DMS114 treated with DMSO at 0.1 percent for 48 hours (cell line): Measurements from ENCODE around the gene ZNF784.

Experiments used
- DNase-seq: peaks from one replicate; lab custom pipeline; 2025; ENCODE audit not compliant: unreplicated experiment; lab: John Stamatoyannopoulos, UW

ZNF784 gene

DNA sequence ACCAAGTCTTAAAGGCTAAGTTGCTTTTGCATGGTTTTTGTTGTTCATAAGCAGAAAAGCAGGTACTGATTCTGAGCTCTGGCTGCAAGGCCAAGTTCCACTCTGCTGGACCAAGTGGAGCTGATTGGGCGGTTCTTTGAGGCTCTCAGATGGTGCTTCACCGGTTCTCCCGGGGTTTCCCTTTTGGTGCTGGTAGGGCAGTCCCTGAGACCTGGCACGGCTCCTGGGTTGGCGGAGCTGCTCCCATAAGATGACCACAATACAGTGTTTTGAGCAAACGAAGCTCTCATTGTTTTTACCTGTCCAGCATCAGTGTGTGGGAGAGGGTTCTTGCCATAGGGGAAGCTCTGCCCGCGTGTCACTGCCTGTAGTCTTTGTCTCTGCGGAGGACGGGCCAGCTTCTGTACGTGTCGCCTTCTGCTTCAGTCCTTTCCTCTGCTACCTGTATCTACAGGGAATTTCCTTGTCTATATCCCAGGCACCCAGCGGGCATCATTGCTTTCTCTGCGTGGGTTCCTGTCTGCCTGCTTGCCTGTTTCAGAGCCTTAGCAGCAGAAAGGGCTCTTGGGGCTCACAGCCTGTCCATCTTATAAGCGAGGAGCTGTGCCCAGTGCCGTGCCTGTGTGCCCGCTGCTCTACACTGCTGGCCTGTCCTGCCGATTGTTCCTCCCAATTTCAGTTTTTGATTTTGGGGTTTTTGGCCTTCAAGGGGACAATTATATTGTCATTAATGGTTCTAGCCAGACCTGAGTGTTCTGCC, 32.8 kb upstream of the ZNF784 start:
- DNase-seq: no peak

DNA sequence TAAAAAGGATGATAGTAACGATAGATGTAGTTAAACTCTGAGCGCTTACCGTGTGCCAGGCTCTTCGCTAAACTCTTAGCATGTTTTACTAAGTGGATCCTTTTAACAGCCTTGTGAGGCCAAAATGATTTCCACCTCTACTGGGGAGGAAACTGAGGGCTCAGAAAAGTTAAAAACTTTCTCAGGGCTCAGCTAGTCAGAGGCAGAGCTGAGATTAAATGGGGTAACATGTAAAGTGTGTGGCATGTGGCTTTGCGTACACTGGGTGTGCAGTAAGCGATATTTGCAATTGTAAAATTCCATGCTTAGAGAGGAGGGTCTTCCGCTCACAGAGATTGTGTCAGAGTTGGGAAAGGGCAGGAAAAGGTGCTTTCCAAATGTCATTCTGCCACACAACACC, 32.2 kb upstream of the ZNF784 start:
- no peak for DNase-seq

DNA sequence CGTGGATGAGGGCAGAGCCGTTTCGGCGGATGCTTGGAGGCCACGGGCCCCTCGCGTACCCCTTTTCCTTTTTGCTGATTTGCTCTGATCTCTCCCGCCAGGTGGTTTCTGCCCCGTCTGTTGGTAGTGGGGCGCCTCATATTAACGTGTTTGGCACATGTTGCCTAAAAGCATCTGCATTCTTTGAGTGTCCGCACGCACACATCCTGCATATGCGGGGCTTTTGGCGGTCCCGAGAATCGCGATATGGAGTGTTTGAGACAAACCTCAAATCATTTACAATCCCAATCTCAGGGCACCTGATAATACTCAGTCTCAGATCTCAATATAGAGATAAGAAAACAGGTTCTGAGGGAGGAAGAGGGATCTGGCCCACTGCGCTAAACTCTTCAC, 31.3 kb upstream of the ZNF784 start:
- DNase-seq: no peak

DNA sequence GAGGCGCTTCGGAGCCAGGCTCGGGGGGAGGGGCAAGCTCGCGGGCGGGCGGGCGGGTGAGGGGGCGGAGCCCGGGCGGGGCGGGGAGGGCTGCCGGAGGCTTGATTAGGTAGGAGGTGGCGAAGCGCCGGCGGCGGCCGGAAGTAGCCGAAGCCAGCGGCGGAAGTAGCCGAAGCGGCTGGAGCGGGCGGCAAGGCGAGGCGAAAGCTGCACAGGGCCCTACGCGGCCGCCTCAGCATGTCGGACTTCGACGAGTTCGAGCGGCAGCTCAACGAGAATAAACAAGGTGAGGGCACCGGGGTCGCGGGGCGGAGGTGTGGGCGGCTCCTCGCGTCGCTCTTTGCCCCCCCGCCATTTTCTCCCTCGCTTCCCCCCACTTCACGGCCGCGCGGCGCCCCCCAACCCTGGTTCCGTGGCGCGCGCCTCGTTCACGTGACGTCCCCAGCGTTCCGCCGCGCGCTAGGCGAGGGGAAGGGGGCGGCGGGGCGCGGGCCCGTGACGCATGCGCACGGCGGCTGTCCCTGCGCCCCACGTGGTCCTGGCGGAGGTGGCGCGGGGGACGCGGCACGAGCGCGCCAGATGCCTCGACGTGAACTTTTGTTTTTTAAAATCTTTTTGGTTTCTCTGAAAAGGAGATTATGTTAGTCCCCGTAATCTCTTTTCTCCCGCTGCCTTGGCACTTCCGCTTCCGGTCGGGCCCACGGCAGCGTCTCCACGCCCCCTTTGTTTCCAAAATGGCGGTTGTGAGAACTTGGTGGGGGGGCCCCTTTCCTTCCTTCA, 30.7 kb upstream of the ZNF784 start, which contains the start of gene U2AF2:
TSS of gene U2AF2 (plus strand) at position 168 of the 780 bp plus-strand sequence. CDS start at position 238, 70 bp downstream.
- peak; percentile 96 for DNase-seq

DNA sequence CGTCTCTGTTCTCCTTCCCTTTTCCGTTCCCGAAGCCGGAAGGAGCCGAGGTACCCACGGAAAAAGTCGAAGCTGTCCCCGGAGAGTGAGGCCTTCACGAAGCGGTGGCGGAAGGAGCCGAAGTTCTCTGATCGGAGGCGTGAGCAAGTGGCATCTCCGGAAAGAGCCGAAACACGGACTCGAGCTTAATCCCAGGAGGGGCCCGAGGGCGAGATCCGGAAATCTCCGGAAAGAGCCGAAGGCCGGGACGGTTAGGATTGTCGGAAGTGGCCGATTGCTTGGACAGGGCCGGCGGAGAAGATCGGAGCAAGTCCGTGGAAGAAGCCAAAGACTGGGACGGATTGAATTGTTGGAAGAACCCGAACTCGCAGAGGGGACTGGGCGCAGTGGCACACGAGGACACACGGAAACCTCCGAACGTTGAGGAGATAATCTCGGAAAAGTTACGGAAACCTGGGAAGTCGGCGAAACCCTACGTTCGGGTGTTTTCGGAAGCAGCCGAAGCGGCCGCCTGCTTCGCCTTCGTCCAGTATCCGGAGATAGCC, 30.0 kb upstream of the ZNF784 start:
- DNase-seq: peak; percentile 99

DNA sequence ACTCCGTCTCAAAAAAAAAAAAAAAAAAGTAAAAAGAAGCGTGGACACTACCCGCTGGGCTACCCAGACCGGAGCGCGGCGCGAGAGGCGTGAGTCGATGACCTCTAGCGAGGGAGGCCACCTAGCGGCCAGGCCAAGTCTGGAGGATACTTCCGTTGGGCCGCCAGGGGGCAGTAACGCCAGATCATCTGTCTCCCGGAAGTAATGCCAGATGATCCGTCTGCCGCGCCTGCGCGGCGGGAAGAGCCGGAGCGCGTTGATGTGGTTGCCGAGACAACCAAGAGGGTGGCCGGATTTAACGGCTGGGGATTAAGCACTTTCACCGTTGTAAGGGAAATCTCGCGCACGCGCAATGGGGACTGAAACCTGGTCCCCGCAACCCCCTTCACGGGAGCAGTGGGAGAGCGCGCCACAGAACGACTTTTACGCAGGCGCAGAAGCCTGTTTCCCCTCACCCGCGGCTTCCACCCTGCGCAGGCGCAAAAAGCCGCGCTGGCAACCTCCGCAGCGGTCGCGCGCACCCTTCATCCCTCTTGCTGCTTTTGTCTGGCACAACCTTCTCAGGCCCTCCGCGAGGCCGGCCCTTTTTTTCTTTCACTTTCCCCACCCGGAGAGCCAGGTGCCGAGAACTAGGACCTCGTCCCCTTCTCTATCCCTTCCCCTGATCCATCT, 29.4 kb upstream of the ZNF784 start:
- DNase-seq: peak; percentile 98

DNA sequence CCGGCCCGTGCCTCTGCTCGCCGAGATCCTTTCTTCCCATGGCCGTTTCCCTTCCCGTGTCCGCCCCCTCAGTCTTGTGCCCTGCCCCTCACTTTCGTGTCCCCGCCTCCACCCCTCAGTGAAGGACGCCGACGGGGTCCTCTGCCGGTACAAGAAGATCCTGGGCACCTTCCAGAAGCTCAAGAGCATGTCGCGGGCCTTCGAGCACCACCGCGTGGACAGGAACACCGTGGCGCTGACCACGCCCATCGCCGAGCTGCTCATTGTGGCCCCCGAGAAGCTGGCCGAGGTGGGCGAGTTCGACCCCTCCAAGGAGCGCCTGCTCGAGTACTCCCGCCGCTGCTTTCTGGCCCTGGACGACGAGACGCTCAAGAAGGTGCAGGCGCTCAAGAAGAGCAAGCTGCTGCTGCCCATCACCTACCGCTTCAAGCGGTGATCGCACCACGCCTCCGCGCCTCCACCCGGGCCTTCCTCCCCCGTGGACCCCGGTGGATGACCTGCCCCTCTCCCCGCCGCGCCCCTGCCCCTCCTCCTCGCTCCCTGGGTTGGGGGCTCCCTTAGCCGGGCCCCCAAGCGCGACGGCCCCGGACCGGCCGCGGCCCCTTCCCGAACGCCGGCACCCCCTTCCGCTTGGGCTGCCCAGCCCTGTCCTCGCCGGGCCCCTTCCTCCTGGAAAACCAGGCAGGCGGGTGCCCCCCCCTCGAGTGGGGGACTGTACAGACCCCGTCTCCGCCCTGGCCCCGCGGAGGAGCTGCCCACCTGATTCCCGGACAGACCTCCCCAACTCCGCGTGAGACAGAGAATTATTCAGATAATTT, 28.2 kb upstream of the ZNF784 start:
- no peak for DNase-seq

DNA sequence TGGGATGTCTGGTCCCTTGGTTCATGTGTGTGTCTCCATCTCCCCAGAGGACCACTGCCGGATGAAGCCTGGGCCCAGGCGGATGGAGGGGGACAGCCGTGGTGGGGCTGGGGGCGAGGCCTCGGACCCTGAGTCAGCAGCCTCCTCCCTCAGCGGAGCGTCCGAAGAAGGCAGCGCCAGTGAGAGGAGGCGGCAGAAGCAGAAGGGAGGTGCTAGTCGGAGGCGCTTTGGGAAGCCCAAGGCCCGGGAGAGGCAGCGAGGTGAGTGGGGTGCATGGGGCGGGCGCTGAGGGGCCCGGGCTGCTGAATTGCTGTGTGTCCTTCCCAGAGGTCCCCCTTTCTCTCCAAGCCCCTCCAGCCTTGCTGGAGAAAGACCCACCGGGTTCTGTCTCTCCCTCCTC, 26.9 kb upstream of the ZNF784 start:
- no peak for DNase-seq

DNA sequence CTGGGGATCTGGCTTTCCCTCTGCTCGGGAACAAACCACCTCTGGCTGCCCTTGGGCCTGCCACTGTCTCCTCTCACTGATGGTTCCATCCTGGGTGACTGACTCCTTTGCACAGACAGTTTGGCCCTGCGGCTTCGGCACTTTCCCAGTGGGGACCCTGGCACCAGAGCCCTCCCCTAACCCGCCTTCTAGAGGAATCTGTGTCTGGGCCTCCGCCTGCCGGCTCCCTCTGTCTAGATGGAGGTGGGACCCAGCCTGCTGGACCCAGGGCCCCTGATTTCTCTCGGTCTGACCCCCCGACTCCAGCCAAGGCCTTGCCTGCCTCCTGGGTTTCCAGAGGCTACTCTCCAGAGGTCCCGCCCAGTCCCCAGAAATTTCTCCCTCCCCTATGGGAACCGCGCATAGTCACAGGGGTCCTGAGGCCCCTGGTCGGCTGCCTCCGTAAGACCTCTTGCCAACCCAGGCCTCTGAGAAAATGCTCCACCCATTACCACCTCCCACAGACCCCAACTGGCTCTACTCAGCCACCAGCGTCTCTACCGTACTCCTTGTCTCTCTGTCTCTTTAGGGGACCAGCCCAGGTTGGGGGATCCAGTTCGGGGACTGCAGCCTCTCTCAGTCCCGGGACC, 26.4 kb upstream of the ZNF784 start:
- DNase-seq: no peak

DNA sequence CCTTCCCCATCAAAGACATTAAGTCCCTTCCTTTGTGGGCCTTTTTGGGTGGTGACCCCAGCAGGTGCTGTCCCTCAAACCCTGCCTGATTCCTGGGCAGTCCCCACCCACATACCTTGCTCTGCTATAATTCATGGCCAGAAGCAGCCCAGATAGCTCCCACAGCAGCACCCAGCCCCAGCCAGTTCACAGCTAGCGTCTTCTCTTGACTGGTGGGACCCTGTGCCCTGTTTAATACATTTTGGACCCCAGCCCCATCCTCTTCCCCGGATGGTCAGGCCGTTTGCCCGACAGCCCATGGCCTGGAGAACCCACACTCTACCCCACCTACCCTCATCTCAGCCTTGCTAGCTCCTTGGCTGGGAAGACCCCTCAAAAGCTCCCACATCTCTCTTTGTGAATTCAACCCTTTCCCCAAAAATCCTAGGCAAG, 25.8 kb upstream of the ZNF784 start:
- no peak for DNase-seq

DNA sequence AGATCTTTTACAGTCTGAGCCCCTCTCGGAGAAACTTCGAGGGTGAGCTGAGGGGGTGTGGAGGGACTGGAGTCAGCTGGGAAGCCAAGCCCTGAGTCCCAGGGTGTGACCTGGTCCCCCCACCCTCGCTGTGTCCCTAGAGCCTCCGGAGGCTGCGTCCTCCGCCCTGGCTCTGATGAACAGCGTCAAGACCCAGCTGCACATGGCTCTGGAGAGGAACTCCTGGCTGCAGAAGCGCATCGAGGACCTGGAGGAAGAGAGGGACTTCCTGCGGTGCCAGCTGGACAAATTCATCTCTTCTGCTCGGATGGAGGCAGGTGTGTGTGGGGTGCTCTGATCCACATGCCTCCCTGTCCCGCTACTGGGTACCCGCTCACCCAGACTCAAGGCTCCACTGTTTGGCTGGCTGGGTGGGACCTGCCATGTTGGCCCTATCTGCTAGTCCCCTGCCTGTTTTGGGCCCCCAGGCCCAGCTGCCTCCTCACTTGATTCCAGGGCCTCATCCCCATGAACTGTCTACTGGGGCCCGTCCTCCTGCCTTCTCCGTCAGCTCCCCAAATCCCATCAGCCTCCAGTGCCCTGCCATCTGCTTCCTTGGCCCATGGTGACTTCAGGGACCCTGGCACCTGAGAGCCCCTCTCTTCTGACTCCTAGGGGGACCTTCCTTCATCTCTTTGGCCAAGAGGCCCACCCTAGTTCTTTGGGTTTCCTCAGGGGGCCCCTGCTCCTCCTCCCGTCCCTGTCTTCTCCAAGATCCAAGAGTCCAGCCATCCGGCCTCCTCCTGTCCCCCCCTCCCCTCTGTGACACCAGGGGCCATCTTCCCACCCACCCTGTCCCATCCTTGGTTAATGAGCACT, 25.1 kb upstream of the ZNF784 start:
- DNase-seq: no peak

DNA sequence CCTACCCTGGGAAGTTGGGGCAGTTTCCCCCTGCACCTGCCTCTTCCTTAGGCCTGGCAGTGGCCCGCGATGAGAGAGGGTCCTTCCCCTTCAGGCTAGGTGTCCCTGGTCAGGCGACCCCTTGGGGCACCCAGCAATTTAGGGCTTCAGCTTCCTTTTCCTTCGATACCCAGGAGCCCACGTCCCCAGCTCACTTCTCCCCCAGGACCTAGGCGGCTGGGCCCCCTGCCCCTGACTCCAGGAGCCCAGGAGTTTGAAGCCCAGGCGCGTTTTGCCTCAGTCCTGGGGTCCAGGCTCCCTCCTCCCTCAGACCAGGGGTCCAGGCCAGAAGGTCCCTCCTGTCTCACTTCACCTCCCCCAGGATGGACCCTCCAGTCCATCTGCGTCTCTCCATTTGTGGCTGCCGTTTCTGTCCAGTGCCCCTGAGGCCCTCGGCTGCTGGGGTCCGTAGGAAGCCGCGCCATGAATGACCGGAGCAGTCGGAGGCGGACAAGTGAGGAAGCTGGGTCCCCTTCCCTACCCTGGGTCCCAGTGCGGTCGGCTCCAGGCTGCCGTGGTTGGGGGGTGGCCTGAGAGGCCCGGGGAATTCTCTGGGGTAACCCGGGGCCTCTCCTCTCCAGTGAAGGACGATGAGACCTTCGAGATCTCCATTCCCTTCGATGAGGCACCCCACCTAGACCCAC, 24.4 kb upstream of the ZNF784 start:
- DNase-seq: no peak

DNA sequence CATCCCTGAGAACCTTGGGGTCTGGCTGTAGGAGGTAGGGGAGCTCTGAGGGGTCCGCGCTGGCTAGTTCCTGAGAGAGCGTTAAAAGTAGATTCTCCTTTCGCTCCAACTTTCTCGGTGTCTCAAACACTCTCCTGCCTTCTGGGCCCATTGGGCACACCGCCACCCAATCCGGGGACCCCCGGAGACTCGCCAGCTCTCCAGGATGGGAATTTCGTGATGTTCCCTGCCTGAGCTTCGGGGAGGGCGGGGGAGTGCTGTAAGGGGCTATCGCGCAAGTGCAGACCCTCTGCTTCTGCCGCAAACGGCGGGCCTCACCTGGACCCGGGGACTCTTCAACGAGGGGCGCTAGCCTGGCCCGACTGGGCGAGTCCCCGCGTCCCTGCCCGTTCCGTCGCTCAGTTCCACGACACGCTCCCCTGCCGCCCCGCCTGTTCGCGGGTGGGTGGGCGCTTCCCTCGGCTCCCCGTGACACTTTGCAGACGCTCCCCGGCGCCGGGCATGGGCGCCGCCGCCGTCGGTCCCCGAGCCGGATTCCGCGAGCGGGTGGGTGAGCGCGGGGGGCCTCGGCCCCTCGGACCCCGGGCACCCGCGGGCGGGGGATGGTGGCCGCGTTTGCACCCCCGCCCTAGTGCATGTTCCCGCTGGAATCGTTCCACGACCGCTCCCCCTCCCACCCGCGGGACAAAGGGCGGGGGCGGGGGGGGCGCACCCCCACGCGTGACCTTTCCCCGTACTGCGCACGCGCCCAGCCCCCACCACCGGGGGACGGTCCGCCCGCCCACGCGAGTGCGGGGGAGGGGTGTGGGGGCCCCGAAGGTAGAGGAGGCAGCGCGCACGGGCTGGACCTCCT, 23.6 kb upstream of the ZNF784 start, which contains the start of gene CCDC106:
TSS of gene CCDC106 (plus strand) at position 481 of the 853 bp plus-strand sequence. CDS start 835 bp downstream, outside the sequence.
- peak; percentile 79 for DNase-seq

DNA sequence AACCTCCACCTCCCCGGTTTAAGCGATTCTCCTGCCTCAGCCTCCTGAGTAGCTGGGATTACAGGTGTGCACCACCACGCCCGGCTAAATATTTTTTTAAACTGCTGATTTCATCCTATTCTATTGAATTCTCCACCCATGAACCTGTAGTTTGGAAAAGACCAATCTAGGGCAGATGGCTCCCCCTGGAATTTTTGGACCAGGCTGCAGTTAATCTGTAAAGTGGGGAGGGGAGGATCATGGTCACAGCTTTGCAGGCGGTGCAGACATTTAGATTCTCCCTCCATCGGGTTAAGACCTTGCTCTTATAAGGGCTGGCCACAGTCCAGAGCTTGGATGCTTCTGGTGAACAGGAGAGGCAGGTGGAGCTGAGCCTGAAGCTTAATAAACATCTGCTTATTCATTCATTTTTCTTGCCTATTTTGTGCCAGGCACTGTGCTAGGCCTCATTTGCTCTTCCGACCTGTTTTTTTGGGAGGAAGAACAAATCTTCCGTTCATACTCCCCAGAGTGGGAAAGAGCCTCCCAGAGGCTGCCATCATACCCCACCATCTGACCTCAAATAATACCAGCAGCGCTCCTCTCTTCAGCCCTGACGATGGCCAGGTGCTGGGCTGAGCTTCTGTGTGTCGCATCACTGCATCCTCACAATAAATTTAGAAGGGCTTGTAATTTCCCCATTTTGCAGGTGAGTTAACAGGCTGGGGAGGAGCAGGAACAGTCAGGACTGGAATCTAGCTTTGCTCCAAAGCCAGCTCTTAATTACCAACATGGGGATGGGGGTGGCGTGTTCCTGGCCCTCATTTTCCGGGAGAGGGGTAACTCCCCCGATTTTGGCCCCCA, 22.7 kb upstream of the ZNF784 start:
- no peak for DNase-seq

DNA sequence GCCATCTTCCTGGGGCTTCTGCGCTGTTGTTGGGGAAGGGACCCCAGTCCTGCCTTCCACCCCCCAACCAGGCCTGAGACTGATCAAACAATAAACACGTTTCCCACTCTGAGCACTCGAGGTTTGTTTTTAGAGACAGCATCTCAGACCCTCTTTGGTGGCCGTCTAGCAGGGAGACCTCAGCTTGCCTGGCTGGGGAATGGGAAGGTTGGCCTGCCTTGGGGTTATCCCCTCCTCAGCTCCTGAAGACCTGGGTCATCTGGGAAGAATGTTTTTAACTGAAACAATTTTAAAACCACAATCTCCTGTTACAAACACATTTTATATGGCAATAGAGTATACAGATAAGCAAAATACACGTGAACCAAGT, 21.1 kb upstream of the ZNF784 start:
- DNase-seq: no peak

DNA sequence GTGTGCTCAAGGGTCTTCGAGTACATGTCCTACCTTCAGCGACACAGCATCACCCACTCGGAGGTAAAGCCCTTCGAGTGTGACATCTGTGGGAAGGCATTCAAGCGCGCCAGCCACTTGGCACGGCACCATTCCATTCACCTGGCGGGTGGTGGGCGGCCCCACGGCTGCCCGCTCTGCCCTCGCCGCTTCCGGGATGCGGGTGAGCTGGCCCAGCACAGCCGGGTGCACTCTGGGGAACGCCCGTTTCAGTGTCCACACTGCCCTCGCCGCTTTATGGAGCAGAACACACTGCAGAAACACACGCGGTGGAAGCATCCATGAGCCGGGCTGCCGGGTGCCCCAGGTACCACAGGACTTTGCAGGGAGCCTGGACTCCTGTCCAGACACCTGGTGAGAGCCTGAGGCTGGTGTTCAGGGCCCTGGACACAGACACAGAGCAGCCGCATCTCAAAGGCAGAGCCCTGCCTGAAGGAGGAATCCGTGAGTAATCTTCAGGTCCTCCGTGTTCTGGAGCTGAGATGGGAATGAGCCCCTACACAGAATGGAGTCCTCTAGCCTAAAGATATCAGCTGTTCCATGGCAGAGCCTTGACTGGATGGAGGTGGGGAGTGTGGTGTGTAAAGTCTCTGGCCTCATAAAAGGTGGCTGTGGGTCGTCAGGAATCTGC, 20.6 kb upstream of the ZNF784 start:
- no peak for DNase-seq
